Epithelial cell of esophagus (primary cell): Measurements from ENCODE around the gene NKRF.

Experiments used
- DNase-seq: peaks from one replicate; pipeline ENCODE4 v3.0.0; 2010; ENCODE audit warnings: low read depth
- H3K4me3 ChIP-seq: 2 replicates; pipeline ENCODE4 v1.5.1; 2011; ENCODE audit warnings: mild to moderate bottlenecking, low read length, control low read depth
- CTCF ChIP-seq: IDR thresholded peaks from 2 replicates; pipeline ENCODE4 v1.5.1; 2011; ENCODE audit warnings: low read depth, mild to moderate bottlenecking, low read length, control low read depth, inconsistent platforms; ENCODE audit not compliant: insufficient read depth; ENCODE audit errors: missing control alignments

The NKRF gene

GRCh38 chrX:119617517-119618164 is 11.4 kb upstream of the NKRF start:
- no peak overlapping the region for H3K4me3 ChIP-seq
- DNase-seq = no peak
- TF ChIP-seq CTCF = no peak

- no peak for TF ChIP-seq CTCF
- no peak for DNase-seq
- H3K4me3 ChIP-seq = no peak overlapping the region
These were observed 8.6 kb upstream of the NKRF start for GRCh38 chrX:119614776-119615175.

- peak overlapping the region; percentile 79 for H3K4me3 ChIP-seq
- no peak for DNase-seq
- no peak for TF ChIP-seq CTCF
These were observed 780 bp upstream of the NKRF start for GRCh38 chrX:119607018-119607389.

DNA sequence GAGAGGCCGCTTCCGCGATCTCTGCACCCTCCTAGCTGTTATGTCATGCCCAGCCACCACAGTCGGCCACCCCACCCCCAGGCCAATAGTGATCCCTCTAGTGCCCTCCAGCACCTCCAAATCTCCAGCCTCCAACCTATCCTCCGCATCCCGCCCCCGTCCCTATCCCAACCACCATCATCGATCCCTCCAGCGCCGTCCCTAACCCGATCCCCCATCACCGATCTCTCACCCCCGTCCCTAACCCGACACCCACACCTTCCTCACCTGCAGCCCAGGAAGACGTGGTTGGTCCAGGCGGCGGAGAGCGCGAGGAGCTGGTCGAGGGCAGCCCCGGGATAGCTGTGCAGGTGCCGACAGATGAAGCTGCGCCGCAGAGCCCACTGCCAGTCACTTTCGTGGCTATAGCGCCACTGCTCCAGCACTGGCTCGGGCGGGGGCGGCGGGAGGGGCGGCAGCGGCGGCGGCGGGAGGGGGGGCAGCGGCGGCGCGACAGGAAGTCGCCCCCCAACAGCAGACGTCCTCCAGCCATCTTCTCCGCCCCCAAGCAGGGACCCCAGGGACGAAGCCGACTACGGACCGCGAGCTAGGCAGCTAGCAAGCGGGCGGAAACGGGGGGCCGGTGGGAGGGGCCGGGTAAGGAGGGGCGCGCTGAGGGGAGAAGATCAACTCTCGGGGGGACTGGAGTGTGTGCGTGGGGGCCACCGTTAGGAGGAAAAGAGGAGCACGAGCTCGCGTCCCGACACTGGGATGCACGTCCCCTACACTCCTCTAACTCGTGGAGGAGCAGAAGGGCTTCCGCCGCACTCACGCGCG is 552 bp downstream of the NKRF start:
- H3K4me3 ChIP-seq = peak overlapping the region; percentile 79
- TF ChIP-seq CTCF = no peak
- peak; percentile 17 for DNase-seq

DNA sequence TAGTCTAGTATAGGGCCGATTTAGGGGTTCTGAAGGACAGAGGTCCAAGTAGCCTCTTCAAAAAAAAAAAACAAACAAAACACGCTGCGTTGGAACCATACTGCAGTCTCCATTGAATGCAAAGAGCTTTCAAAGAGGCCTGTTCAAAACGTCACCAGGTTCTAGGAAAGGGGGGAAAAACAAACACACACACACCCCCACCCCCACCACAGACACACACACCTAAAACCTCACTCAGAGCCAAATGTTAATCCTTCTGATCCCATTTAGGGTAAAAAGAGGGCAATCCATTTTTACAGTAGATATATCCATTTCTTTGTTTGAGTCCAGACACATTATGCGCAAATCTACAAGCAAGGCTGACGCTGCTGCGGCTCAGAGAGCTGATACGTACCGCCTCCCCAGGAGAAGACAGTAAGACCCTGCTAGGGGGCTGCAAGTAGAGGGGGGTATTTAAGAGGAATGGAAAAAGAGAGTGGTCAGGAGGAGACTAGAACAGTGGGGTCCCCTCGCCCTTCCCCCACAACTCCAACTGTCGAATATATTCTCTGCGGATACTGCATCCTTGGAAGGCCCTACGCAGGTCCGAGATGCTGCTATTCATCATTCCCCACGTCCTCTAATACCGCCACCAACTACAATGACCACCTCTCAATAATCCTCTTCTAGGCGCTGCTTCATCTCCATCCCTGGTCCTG is 1.3 kb downstream of the NKRF start:
- H3K4me3 ChIP-seq = peak overlapping the region; percentile 79
- no peak for TF ChIP-seq CTCF
- DNase-seq = peak; percentile 2

DNA sequence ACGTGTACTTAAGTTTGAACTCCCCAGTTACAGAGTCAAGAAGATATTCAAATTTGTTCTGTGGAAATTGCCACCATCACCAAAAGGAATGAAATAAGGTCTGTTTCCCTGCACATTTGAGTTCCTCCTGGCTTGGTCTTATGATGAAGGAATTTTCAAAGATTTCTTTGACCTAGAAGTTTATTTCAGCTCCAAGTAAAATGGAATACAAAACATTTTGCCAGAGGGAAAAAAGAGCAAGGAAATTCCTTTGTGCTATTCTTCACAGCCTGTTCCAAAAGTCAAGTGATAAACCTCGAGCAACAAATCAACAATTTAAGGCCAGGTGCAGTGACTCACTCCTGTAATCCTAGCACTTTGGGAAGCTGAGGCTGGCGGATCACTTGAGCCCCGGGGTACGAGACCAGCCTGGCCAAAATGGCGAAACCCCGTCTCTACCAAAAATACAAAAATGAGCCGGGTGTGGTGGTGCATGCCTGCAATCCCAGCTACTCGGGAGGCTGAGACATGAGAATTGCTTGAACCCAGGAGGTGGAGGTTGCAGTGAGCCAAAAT is 3.4 kb downstream of the NKRF start:
- peak; percentile 16 for DNase-seq
- H3K4me3 ChIP-seq = no peak overlapping the region

More for the DNA sequence above, 3.4 kb downstream of the NKRF start:
- no peak for TF ChIP-seq CTCF
